HUES64 (cell line): ENCODE results near the gene LRBA.
"Not testable (repeated sequence)": the region's sequence is repeated elsewhere in the genome, so short reads cannot be mapped to it uniquely, and the experiment has no call there.

Experiments used
- H3K27ac ChIP-seq: 2 replicates; pipeline ENCODE4 v1.7.0; 2013; ENCODE audit warnings: low read depth, low read length, inconsistent platforms
- H3K27me3 ChIP-seq: 2 replicates; pipeline ENCODE4 v1.6.1; 2013; ENCODE audit warnings: mild to moderate bottlenecking, low read length; ENCODE audit not compliant: insufficient read depth
- H3K36me3 ChIP-seq: 2 replicates; pipeline ENCODE4 v1.6.1; 2013; ENCODE audit warnings: mild to moderate bottlenecking, low read length; ENCODE audit not compliant: insufficient read depth
- H3K4me1 ChIP-seq: 2 replicates; pipeline ENCODE4 v1.6.1; 2013; ENCODE audit warnings: mild to moderate bottlenecking, low read length, moderate library complexity; ENCODE audit not compliant: insufficient read depth
- H3K4me3 ChIP-seq: 2 replicates; pipeline ENCODE4 v1.5.1; 2013; ENCODE audit warnings: mild to moderate bottlenecking, low read length, moderate library complexity
- H3K9ac ChIP-seq: 2 replicates; pipeline ENCODE4 v1.6.1; 2013; ENCODE audit warnings: mild to moderate bottlenecking, low read depth, low read length
- H3K9me3 ChIP-seq: 2 replicates; pipeline ENCODE4 v1.6.1; 2013; ENCODE audit warnings: low read depth, low read length; ENCODE audit not compliant: insufficient read depth
- whole genome bisulfite sequencing: fragments of 150-250, 120-280 bp; methylation state at CpG from one replicate; pipeline ENCODE4 v1.1.7; 2013; ENCODE audit warnings: missing lambda C conversion rate; 5-methylcytosine and 5-hydroxymethylcytosine counted together

Gene LRBA

DNA sequence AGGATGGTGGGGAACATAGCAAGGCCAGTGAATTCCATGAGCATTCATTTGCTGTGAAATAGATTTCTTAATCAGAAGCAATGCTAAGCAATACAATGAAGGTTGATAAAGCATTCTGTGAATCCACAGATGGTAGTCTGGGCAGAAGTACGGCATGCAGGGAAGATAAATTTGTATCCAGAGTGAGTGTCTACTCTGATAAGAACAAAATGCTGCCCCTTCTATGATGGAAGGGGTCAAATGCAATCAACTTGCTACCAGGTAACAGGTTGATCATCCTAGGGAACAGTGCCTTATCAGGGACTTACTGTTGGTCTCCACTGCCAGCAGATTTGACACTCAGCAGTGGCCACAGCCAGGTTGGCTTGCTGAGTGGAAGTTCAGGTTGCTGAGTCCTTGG is 243.7 kb downstream of the LRBA start:
- WGBS: 95% methylated on average over 1 of the region's 1 CpG
- Histone ChIP-seq H3K36me3 (no peaks in the 10 kb centered on the region), H3K9me3 (no peaks in the 10 kb centered on the region), H3K4me3 (no peak overlapping the region), H3K27me3 (no peaks in the 10 kb centered on the region), H3K9ac (no peak overlapping the region), H3K27ac (no peak overlapping the region), H3K4me1 (no peaks in the 10 kb centered on the region)

GRCh38 chr4:150769845-150770244 is 245.2 kb downstream of the LRBA start:
- Histone ChIP-seq H3K27me3 (no peaks in the 10 kb centered on the region), H3K9me3 (no peaks in the 10 kb centered on the region), H3K27ac (no peak overlapping the region), H3K9ac (no peak overlapping the region), H3K36me3 (no peaks in the 10 kb centered on the region), H3K4me1 (no peaks in the 10 kb centered on the region), H3K4me3 (no peak overlapping the region)
- 89% methylated on average over 4 of the region's 4 CpGs for WGBS

DNA sequence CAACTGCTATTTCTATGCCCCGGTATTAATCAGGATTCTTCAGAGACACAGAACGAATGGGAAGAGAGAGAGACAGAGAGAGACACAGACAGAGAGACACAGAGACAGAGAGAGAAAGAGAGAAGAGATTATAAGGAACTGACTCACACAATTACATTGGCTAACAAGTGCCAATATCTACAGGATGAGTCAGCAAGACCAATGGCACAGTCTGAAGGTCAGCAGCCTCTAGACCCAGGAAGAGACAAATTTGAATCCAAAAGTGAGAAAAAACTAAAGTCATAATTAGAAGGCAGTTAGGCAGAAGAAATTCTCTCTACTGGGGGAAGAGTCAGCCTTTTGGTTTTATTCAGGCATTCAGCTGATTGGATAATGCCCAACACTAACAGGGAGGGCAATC is 245.8 kb downstream of the LRBA start:
- no peak overlapping the region for H3K4me3 ChIP-seq
- H3K27ac ChIP-seq: no peak overlapping the region
- 92% methylated on average over 2 of the region's 2 CpGs for WGBS
- no peak overlapping the region for H3K9ac ChIP-seq
- no peaks in the 10 kb centered on the region for H3K9me3 ChIP-seq
- no peaks in the 10 kb centered on the region for H3K4me1 ChIP-seq
- no peaks in the 10 kb centered on the region for H3K36me3 ChIP-seq
- H3K27me3 ChIP-seq: no peaks in the 10 kb centered on the region

DNA sequence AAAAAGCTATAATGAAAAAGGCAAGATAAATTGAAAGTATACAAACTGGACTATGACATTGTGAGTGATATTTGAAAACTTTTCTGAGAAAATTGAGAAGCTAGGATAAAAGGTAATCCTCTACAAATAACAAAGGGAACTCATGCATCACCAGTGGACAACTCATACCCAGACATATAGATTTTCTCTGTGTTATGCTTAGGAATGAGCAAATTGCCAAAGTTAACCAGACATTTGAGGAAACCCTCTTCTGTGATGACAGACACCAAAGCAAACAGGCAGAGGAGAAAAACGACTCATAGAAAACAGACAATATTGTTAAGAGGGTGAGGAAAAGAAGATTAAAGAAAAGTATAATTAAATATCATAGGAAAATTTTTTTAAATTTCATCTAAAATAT is 246.6 kb downstream of the LRBA start:
- H3K9ac ChIP-seq: no peak overlapping the region
- no peak overlapping the region for H3K27ac ChIP-seq

DNA sequence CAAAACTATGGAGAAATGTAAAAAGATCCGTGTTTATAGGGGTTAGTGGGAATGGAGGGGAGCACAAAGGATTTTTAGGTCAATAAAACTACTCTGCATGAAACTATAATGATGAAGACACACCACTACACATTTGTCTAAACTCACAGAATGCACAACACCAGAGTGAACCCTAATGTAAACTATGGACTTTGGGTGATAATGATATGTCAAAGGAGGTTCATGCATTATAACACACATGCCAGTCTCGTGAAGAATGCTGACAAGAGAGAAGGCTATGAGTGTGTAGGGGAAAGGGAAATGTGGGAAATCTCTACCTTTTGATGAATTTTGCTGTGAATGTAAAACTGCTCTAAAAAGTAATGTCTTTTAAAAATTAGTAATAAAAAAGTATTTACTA is 249.9 kb downstream of the LRBA start:
- Histone ChIP-seq H3K36me3 (no peaks in the 10 kb centered on the region), H3K4me3 (no peak overlapping the region), H3K27me3 (no peaks in the 10 kb centered on the region), H3K9ac (no peak overlapping the region), H3K4me1 (no peaks in the 10 kb centered on the region), H3K9me3 (no peaks in the 10 kb centered on the region), H3K27ac (no peak overlapping the region)
- 96% methylated on average over 1 of the region's 2 CpGs for WGBS

More for the DNA sequence above, 246.6 kb downstream of the LRBA start:
- H3K4me1 ChIP-seq: no peaks in the 10 kb centered on the region
- H3K27me3 ChIP-seq: no peaks in the 10 kb centered on the region
- H3K4me3 ChIP-seq: no peak overlapping the region
- no peaks in the 10 kb centered on the region for H3K36me3 ChIP-seq
- no peaks in the 10 kb centered on the region for H3K9me3 ChIP-seq
- WGBS: no CpG with 5 or more reads among the region's 1 CpG

GRCh38 chr4:150751648-150752047 is 263.4 kb downstream of the LRBA start:
- Histone ChIP-seq H3K4me3 (no peak overlapping the region), H3K27ac (no peak overlapping the region), H3K27me3 (no peaks in the 10 kb centered on the region), H3K9me3 (no peaks in the 10 kb centered on the region), H3K36me3 (no peaks in the 10 kb centered on the region), H3K9ac (no peak overlapping the region), H3K4me1 (no peaks in the 10 kb centered on the region)

GRCh38 chr4:150750824-150751223 is 264.3 kb downstream of the LRBA start:
- Histone ChIP-seq H3K27me3 (no peaks in the 10 kb centered on the region), H3K4me3 (no peak overlapping the region), H3K4me1 (no peaks in the 10 kb centered on the region), H3K27ac (no peak overlapping the region), H3K9me3 (no peaks in the 10 kb centered on the region), H3K9ac (no peak overlapping the region), H3K36me3 (no peaks in the 10 kb centered on the region)

- Histone ChIP-seq H3K9me3 (no peaks in the 10 kb centered on the region), H3K27me3 (no peaks in the 10 kb centered on the region), H3K9ac (no peak overlapping the region), H3K36me3 (no peaks in the 10 kb centered on the region), H3K4me1 (no peaks in the 10 kb centered on the region; the same call in 1 of the 2 replicates), H3K4me3 (no peak overlapping the region), H3K27ac (no peak overlapping the region)
- WGBS: 100% methylated on average over 4 of the region's 4 CpGs
Observed at GRCh38 chr4:150746156-150746555, 268.9 kb downstream of the LRBA start.

- Histone ChIP-seq H3K27ac (no peak overlapping the region), H3K4me3 (no peak overlapping the region), H3K36me3 (no peaks in the 10 kb centered on the region), H3K4me1 (peaks cover 5% of the 10 kb centered on the region), H3K9me3 (0 out of 2 replicates have a peak, but pooled peaks cover 6% of the 10 kb centered on the region), H3K9ac (no peak overlapping the region), H3K27me3 (no peaks in the 10 kb centered on the region)
- 87% methylated on average over 2 of the region's 2 CpGs for WGBS
Observed at GRCh38 chr4:150744570-150744969, 270.5 kb downstream of the LRBA start.

DNA sequence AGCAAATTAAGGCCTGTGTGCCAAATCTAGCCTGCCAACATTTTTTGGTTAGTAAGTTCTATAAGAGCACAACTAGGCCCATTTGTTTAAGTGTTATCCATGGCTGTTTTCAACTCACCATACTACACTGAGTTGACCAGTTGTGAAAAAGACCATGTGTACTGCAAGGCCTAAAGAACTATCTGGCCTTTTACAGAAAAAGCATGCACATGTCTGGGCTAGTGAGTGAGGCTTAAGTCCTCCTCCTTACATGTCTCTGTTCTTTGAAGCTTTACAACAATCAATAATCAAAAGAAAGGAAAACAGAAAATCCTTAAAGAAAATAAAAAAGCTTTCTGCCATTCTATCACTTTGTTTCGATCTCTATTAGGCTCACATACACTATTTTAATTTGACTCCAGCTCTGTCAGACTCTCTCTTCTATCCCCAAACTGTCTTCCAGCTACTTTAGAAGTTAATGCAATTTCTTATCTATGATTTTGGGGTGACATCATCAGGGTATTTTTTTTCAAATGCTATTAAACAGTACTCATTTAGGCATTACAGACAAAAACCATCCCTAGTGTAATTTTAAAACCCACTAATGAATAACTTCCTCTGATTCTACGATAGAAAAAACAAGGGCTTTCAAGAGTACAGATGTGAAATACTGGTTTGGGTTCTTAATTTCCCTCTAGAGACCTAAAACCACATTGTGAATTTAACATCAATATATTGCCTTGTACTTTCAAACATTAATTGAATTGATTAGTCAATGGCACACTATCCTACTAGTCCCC is 271.3 kb downstream of the LRBA start:
- Histone ChIP-seq H3K27ac (no peak overlapping the region), H3K4me1 (peaks cover 8% of the 10 kb centered on the region), H3K9me3 (0 out of 2 replicates have a peak, but pooled peaks cover 6% of the 10 kb centered on the region), H3K4me3 (no peak overlapping the region), H3K27me3 (no peaks in the 10 kb centered on the region), H3K36me3 (no peaks in the 10 kb centered on the region), H3K9ac (no peak overlapping the region)
- 90% methylated on average over 1 of the region's 2 CpGs for WGBS

DNA sequence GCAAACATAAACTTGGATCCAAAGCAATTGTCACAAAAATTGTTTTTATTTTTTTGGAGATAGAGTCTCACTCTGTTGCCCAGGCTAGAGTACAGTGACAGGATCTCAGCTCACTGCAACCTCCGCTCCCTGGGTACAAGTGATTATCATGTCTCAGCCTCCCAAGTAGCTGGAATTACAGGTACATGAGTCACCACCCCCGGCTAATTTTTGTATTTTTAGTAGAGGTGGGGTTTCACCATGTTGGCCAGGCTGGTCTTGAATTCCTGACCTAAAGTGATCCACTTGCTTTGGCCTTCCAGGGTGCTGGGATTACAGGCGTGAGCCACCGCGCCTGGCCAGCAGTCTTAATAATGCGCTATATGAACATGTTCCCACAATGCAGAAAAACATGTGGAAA is 272.2 kb downstream of the LRBA start:
- 92% methylated on average over 5 of the region's 6 CpGs for WGBS
- H3K4me3 ChIP-seq, H3K27ac ChIP-seq: not testable (repeated sequence)

DNA sequence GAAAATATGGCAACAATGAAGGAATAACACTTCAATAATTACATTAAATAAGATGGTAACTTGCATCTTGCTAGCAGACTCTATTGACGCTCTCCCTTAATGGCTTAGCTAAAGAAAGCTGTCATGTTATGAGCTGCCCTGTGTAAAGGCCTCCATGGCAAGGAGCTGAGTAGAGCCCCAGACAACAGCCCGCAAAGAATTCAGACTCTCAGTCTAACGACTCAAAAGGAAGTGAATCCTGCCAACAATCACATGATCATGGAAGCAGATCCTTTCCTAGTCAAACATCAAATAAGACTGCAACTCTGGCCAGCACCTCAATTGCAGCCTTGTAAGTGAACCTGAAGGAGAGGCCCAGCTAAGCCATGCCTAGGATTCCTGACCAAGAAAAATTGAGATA is 275.5 kb downstream of the LRBA start:
- H3K27ac ChIP-seq: no peak overlapping the region
- 67% methylated on average over 3 of the region's 3 CpGs for WGBS
- H3K4me3 ChIP-seq: no peak overlapping the region

More for the DNA sequence above, 272.2 kb downstream of the LRBA start:
- not testable (repeated sequence) for H3K36me3 ChIP-seq, H3K4me1 ChIP-seq, H3K27me3 ChIP-seq, H3K9ac ChIP-seq, H3K9me3 ChIP-seq

More for the DNA sequence above, 275.5 kb downstream of the LRBA start:
- no peaks in the 10 kb centered on the region for H3K36me3 ChIP-seq
- H3K9me3 ChIP-seq: 0 out of 2 replicates have a peak, but pooled peaks cover 6% of the 10 kb centered on the region
- H3K9ac ChIP-seq: no peak overlapping the region
- H3K4me1 ChIP-seq: peaks cover 8% of the 10 kb centered on the region
- H3K27me3 ChIP-seq: no peaks in the 10 kb centered on the region
